Stimulated activated CD8-positive, alpha-beta memory T cell treated with anti-CD3 and anti-CD28 coated beads, Interleukin-12 subunit alpha, Interleukin-12 subunit beta, amount 100 ng/mL, for 1 hour (primary cell): ENCODE results near the gene TEX28.
"Not testable (repeated sequence)": the region's sequence is repeated elsewhere in the genome, so short reads cannot be mapped to it uniquely, and the experiment has no call there.

Source experiments
- DNase-seq: peaks from one replicate; pipeline ENCODE4 v3.0.0-alpha.2; 2020; ENCODE audit warnings: low read depth

The TEX28 gene

GRCh38 chrX:154247377-154248045 is 47.4 kb downstream of the TEX28 start:
- not testable (repeated sequence) for DNase-seq

GRCh38 chrX:154239982-154240503 is 54.9 kb downstream of the TEX28 start:
- DNase-seq = not testable (repeated sequence)

GRCh38 chrX:154238939-154239559 is 55.9 kb downstream of the TEX28 start:
- DNase-seq = not testable (repeated sequence)

- DNase-seq = not testable (repeated sequence)
These were observed 61.3 kb downstream of the TEX28 start for GRCh38 chrX:154233620-154234019.

- DNase-seq = not testable (repeated sequence)
These were observed 63.5 kb downstream of the TEX28 start for GRCh38 chrX:154231443-154231842.

GRCh38 chrX:154226706-154227105 is 68.2 kb downstream of the TEX28 start:
- not testable (repeated sequence) for DNase-seq

- DNase-seq = not testable (repeated sequence)
These were observed 69.6 kb downstream of the TEX28 start for GRCh38 chrX:154225292-154225691.
